GM12878 (cell line): ENCODE measurements around the gene XPO6.

Experiments
- YY1 ChIP-seq: IDR thresholded peaks from 2 replicates; pipeline ENCODE4 v1.6.1; 2011; ENCODE audit warnings: low read depth, mild to moderate bottlenecking, low read length
- ZNF207 ChIP-seq: fragments of 450-650 bp; IDR thresholded peaks from 2 replicates; pipeline ENCODE4 v1.6.1; 2014; ENCODE audit warnings: antibody characterized with exemption, mild to moderate bottlenecking, borderline replicate concordance
- TF ChIP-seq, protein P1 (sequence below), 3 experiments: IDR thresholded peaks in 2 of 3; conservative IDR thresholded peaks in 1 of 3; 2 replicates each; pipeline ENCODE4 v1.5.1; 2011; ENCODE audit warnings: low read depth in 3 of 3, low read length in 3 of 3, mild to moderate bottlenecking in 3 of 3, control low read depth in 2 of 3, moderate library complexity in 2 of 3, inconsistent platforms in 1 of 3, mixed read lengths in 1 of 3; ENCODE audit not compliant: control insufficient read depth in 2 of 3, insufficient read depth in 1 of 3; ENCODE audit errors: extremely low read depth in 1 of 3

GRCh38 chr16:28208824-28209223 is 2.9 kb downstream of the XPO6 start:
- TF ChIP-seq YY1 (no peak), ZNF207 (no peak)
- TF ChIP-seq, protein P1, sequence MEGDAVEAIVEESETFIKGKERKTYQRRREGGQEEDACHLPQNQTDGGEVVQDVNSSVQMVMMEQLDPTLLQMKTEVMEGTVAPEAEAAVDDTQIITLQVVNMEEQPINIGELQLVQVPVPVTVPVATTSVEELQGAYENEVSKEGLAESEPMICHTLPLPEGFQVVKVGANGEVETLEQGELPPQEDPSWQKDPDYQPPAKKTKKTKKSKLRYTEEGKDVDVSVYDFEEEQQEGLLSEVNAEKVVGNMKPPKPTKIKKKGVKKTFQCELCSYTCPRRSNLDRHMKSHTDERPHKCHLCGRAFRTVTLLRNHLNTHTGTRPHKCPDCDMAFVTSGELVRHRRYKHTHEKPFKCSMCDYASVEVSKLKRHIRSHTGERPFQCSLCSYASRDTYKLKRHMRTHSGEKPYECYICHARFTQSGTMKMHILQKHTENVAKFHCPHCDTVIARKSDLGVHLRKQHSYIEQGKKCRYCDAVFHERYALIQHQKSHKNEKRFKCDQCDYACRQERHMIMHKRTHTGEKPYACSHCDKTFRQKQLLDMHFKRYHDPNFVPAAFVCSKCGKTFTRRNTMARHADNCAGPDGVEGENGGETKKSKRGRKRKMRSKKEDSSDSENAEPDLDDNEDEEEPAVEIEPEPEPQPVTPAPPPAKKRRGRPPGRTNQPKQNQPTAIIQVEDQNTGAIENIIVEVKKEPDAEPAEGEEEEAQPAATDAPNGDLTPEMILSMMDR (IDR thresholded peaks at IDR 0.05 in 2 of 3, conservative IDR thresholded peaks at IDR 0.05 in 1 of 3; ENCODE audit: control insufficient read depth in 2 of 3, extremely low read depth in 1 of 3, insufficient read depth in 1 of 3, low read depth in 3 of 3, low read length in 3 of 3), result no peak
